ENCODE measurements around the gene NFXL1.

NFXL1 gene

DNA sequence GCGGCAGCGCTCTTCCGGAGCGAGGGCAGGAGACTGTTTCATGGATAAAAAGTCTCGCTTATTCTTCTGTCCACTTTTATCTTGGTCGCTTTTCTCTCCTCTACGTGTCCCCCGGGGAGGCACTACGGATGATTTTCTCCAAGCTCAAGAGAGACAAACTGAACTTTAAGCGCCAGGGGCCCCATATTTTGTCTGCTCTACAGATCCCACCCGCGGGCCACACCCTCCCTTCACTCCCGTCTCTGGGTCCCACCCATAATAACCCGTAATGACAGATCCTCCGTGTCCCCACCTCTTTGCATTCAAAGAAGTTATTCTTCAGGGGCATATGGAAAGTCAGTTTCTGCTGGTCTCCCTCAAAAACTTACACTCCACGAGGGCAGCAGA, 76.5 kb downstream of the NFXL1 start, which contains the start of gene CORIN:
TSS of gene CORIN (minus strand) at position 160 of the 387 bp plus-strand sequence. CDS start at position 42, 118 bp downstream.
- H3K4me2 ChIP-seq (ENCODE audit: low read length), result peak within 1 kb of the TSS; percentile 90
- H3K9me2 ChIP-seq (replicated peaks; ENCODE audit: control insufficient read depth, low read length), result no peaks in the 10 kb centered on the region

DNA sequence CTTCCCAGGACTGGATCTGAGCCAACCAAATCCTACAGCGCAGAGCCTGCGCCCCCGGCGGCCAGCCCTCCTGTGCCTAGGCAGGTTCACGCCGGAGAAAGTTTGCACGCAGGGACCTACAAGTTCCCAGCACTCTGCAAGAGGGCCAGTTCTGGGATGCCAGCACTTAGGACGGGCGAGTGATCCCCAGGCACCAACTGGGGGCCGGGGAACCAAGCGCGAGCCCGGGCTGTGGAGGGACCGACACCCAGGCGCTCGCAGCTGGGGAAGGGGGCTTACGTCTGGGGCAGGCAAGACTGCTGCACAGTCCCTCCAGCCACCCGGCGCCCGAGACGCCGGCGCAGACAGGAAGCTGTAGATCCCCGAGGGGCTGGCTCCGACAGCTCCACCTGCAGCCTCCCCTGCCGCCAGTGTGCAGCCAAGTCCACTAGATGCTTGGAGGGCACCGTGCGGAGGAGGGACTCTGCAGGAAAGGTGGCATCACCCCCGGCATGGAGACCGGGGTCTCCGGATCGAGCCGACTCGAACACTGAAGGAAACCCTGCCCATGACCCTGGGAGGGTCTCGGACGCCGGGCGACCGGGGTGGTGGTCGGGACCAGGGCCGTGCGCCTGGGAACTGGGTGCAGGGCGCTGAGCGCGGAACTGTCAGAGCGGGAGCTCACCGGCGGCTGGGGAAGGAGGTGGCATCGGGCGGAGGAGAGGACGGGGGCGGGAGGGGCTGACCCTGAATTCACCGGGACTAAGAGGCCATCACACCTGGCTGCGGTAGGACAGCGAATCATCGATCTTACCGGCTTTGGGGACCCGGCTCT, 77.1 kb downstream of the NFXL1 start:
- H3K79me2 ChIP-seq (ENCODE audit: control insufficient read depth, low read length), result no peaks in the 10 kb centered on the region
- peaks cover 15% of the 10 kb centered on the region for H3F3A ChIP-seq (ENCODE audit: control insufficient read depth, insufficient read depth)
- TF ChIP-seq, protein P1, sequence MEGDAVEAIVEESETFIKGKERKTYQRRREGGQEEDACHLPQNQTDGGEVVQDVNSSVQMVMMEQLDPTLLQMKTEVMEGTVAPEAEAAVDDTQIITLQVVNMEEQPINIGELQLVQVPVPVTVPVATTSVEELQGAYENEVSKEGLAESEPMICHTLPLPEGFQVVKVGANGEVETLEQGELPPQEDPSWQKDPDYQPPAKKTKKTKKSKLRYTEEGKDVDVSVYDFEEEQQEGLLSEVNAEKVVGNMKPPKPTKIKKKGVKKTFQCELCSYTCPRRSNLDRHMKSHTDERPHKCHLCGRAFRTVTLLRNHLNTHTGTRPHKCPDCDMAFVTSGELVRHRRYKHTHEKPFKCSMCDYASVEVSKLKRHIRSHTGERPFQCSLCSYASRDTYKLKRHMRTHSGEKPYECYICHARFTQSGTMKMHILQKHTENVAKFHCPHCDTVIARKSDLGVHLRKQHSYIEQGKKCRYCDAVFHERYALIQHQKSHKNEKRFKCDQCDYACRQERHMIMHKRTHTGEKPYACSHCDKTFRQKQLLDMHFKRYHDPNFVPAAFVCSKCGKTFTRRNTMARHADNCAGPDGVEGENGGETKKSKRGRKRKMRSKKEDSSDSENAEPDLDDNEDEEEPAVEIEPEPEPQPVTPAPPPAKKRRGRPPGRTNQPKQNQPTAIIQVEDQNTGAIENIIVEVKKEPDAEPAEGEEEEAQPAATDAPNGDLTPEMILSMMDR (IDR thresholded peaks at IDR 0.05; ENCODE audit: low read depth, low read length, poor library complexity, severe bottlenecking), result peak; percentile 13
- no peak for TF ChIP-seq EZH2phosphoT487 (IDR thresholded peaks at IDR 0.05; ENCODE audit: borderline replicate concordance, low read length)
- peaks cover 26% of the 10 kb centered on the region for H3K4me1 ChIP-seq (ENCODE audit: control insufficient read depth, low read length)
- no peaks in the 10 kb centered on the region for H3K36me3 ChIP-seq (ENCODE audit: control insufficient read depth, low read length)
- H4K20me1 ChIP-seq (ENCODE audit: control insufficient read depth, insufficient read depth, low read depth, low read length), result no peaks in the 10 kb centered on the region
- H3K27me3 ChIP-seq (ENCODE audit: control insufficient read depth, low read length), result peaks cover 11% of the 10 kb centered on the region
- no peaks in the 10 kb centered on the region for H3K9me2 ChIP-seq (replicated peaks; ENCODE audit: control insufficient read depth, low read length)
- H3K4me2 ChIP-seq (ENCODE audit: low read length), result peak overlapping the region; percentile 90
- H3K9me3 ChIP-seq (ENCODE audit: control insufficient read depth, insufficient read depth, low read length), result peaks cover 4% of the 10 kb centered on the region
- H3K27ac ChIP-seq (ENCODE audit: low read depth, low read length), result no peak overlapping the region
- peak overlapping the region; percentile 73 for H3K4me3 ChIP-seq (ENCODE audit: low read length)

More for the DNA sequence above, 76.5 kb downstream of the NFXL1 start, which contains the start of gene CORIN:
- Histone ChIP-seq H4K20me1 (ENCODE audit: control insufficient read depth, insufficient read depth, low read depth, low read length) (no peaks in the 10 kb centered on the region), H3K27ac (ENCODE audit: low read depth, low read length) (no peak within 1 kb of the TSS), H3K4me1 (ENCODE audit: control insufficient read depth, low read length) (peaks cover 26% of the 10 kb centered on the region), H3K9me3 (ENCODE audit: control insufficient read depth, insufficient read depth, low read length) (peaks cover 3% of the 10 kb centered on the region), H3F3A (ENCODE audit: control insufficient read depth, insufficient read depth) (peaks cover 15% of the 10 kb centered on the region), H3K4me3 (ENCODE audit: low read length) (peak within 1 kb of the TSS; percentile 73), H3K79me2 (ENCODE audit: control insufficient read depth, low read length) (no peaks in the 10 kb centered on the region), H3K36me3 (ENCODE audit: control insufficient read depth, low read length) (peaks cover 2% of the 10 kb centered on the region; the same call in 1 of the 2 replicates), H3K27me3 (ENCODE audit: control insufficient read depth, low read length) (peaks cover 11% of the 10 kb centered on the region)
- no peak for TF ChIP-seq EZH2phosphoT487 (IDR thresholded peaks at IDR 0.05; ENCODE audit: borderline replicate concordance, low read length)
- TF ChIP-seq, protein P1 (IDR thresholded peaks at IDR 0.05; ENCODE audit: low read depth, low read length, poor library complexity, severe bottlenecking), result no peak

DNA sequence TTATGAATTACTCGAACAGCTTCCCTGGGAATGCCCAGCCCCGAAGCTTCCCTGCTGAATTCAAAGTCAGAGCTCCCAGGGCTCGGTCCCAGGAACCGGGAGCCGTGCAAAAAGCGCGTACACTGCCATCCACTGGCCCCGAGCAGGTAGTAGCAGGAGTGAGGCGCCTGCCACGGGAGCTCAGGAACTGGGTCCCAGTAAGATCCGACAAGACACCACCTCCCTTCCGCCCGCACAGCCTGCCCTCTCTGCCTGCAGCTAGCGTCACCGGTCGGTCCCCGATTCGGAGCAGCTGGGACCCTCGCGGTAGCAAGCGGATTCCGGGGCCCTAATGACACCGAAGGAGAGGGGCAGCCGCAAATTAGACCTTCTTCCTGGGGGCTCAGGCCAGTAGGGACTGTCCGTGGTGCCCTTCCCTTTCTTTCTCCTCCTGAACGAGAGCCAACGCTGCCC, 77.7 kb downstream of the NFXL1 start:
- Histone ChIP-seq H3F3A (ENCODE audit: control insufficient read depth, insufficient read depth) (peaks cover 15% of the 10 kb centered on the region), H3K36me3 (ENCODE audit: control insufficient read depth, low read length) (no peaks in the 10 kb centered on the region), H3K4me2 (ENCODE audit: low read length) (peak overlapping the region; percentile 90), H3K4me3 (ENCODE audit: low read length) (peak overlapping the region; percentile 73), H3K9me2 (replicated peaks; ENCODE audit: control insufficient read depth, low read length) (no peaks in the 10 kb centered on the region), H3K4me1 (ENCODE audit: control insufficient read depth, low read length) (peaks cover 26% of the 10 kb centered on the region), H3K27ac (ENCODE audit: low read depth, low read length) (no peak overlapping the region), H3K27me3 (ENCODE audit: control insufficient read depth, low read length) (peaks cover 11% of the 10 kb centered on the region), H4K20me1 (ENCODE audit: control insufficient read depth, insufficient read depth, low read depth, low read length) (no peaks in the 10 kb centered on the region), H3K79me2 (ENCODE audit: control insufficient read depth, low read length) (no peaks in the 10 kb centered on the region), H3K9me3 (ENCODE audit: control insufficient read depth, insufficient read depth, low read length) (peaks cover 4% of the 10 kb centered on the region)
- TF ChIP-seq, protein P1 (IDR thresholded peaks at IDR 0.05; ENCODE audit: low read depth, low read length, poor library complexity, severe bottlenecking), result peak; percentile 71
- no peak for TF ChIP-seq EZH2phosphoT487 (IDR thresholded peaks at IDR 0.05; ENCODE audit: borderline replicate concordance, low read length)

Measured in DOHH2 (cell line).